GM21367 (cell line): ENCODE measurements around the gene ARHGEF5.
A peak's percentile ranks its signal among the peaks of the same experiment; 100 is the strongest.

Experiments
- ATAC-seq: cut with Tn5 transposase; IDR thresholded peaks from one replicate; pipeline ENCODE4 v1.9.1; 2021; ENCODE audit not compliant: unreplicated experiment

ARHGEF5 gene

GRCh38 chr7:144379776-144380384 lies 24.7 kb downstream of the ARHGEF5 start:
- no peak for ATAC-seq

- ATAC-seq = peak; percentile 89
Measured at GRCh38 chr7:144384071-144384470, 28.9 kb downstream of the ARHGEF5 start.

- no peak for ATAC-seq
Measured at GRCh38 chr7:144384555-144385245, 29.5 kb downstream of the ARHGEF5 start.

GRCh38 chr7:144386741-144387140 lies 31.5 kb downstream of the ARHGEF5 start:
- ATAC-seq = no peak

GRCh38 chr7:144388950-144389349 lies 33.7 kb downstream of the ARHGEF5 start:
- no peak for ATAC-seq

- no peak for ATAC-seq
Measured at GRCh38 chr7:144390481-144390880, 35.3 kb downstream of the ARHGEF5 start.

- no peak for ATAC-seq
Measured at GRCh38 chr7:144391014-144391413, 35.8 kb downstream of the ARHGEF5 start.

GRCh38 chr7:144391823-144392255 lies 36.6 kb downstream of the ARHGEF5 start:
- peak; percentile 72 for ATAC-seq

- no peak for ATAC-seq
Measured at GRCh38 chr7:144397086-144397485, 41.9 kb downstream of the ARHGEF5 start.

GRCh38 chr7:144398291-144398690 lies 43.1 kb downstream of the ARHGEF5 start:
- no peak for ATAC-seq

- no peak for ATAC-seq
Measured at GRCh38 chr7:144398911-144399310, 43.7 kb downstream of the ARHGEF5 start.

- no peak for ATAC-seq
Measured at GRCh38 chr7:144399946-144400345, 44.7 kb downstream of the ARHGEF5 start.

GRCh38 chr7:144401490-144401889 lies 46.3 kb downstream of the ARHGEF5 start:
- no peak for ATAC-seq

- ATAC-seq = no peak
Measured at GRCh38 chr7:144403102-144403501, 47.9 kb downstream of the ARHGEF5 start.

- no peak for ATAC-seq
Measured at GRCh38 chr7:144403649-144404061, 48.5 kb downstream of the ARHGEF5 start, which contains the start of gene NOBOX. NOBOX (minus strand) TSS chr7:144403693.

- ATAC-seq = no peak
Measured at GRCh38 chr7:144404946-144405345, 49.7 kb downstream of the ARHGEF5 start.

- no peak for ATAC-seq
Measured at GRCh38 chr7:144407266-144407931, 52.2 kb downstream of the ARHGEF5 start.

- no peak for ATAC-seq
Measured at GRCh38 chr7:144408121-144408520, 52.9 kb downstream of the ARHGEF5 start.

GRCh38 chr7:144410441-144410840 lies 55.2 kb downstream of the ARHGEF5 start:
- no peak for ATAC-seq

GRCh38 chr7:144414815-144415214 lies 59.6 kb downstream of the ARHGEF5 start:
- ATAC-seq = no peak

- no peak for ATAC-seq
Measured at GRCh38 chr7:144415858-144416257, 60.7 kb downstream of the ARHGEF5 start.

GRCh38 chr7:144416341-144416740 lies 61.1 kb downstream of the ARHGEF5 start:
- ATAC-seq = no peak
